Fibroblast of peridontal ligament (primary cell): Measurements from ENCODE around the gene UNC5B.
A peak's percentile ranks its signal among the peaks of the same experiment; 100 is the strongest.

Experiments
- DNase-seq: peaks from one replicate; pipeline ENCODE4 v3.0.0-alpha.2; 2010; ENCODE audit errors: extremely low read depth

Gene UNC5B

DNA sequence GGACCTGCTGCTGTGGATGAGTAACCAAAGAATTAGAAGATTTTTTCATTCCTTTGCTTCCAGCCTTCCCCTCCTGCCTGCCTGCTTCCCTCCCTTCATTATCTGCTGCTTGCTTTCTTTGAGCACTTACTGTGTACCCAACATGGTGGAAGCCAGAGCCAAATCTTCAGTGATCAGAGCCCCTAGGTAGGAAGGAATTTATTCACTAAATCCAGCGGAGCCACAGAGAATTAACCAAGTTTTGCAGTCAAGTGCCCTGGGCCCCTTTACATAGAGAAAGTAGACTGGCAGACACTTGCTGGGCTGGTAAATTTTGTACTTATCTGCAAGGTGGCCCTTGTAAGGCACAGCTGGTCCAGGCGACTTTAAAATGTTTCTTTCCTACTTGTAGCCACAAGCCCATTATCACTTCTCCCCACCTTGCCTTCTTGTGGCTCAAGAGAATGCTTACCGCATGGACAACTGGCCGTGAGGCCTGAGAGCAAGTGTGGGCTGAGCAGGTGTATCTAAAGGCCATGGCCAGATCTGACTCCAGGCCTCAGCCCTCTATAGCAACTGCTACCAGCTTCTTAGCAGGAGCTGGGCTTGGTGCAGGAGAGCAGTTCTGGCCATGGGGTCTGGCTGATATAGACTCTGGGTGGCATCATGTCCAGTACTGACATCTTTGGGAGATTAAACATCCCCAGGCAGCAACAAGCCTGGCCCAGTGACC lies 11.1 kb downstream of the UNC5B start:
- DNase-seq = no peak

DNA sequence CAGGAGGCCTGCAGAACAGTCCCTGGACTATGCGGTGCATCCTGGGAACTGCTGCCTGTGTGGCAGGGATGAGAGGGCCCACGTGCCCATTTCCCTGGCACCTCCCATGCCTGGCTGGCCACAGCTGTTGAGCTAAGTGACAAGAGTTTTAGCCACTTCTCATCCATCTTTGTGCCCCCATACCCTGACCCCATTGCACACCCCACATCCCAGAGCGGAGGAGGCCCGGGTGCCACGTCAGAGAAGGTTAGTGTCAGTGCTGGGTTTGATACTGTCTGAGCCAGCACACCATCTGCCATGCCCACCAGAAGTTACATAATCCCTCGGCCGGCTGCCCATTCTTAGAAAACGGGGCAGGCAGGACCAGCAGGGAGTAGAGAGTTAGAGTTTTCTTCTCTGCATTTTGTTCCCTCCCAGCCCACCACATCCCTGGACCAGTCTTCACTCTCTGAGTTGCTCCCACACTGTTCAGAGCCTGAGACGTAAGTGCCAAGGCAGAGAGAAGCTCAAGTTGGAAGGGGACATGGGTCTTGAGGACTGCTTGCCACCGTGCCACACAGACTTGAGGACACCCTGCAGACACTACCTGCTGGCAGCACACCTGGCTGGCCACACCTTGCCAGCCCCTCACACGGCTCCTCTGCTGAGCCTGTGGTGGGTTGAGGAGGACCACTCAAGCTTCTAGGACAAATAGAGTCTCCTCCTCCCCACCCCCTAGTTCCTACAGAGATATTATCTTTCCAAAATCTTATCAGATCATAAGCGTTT lies 13.1 kb downstream of the UNC5B start:
- DNase-seq = no peak

DNA sequence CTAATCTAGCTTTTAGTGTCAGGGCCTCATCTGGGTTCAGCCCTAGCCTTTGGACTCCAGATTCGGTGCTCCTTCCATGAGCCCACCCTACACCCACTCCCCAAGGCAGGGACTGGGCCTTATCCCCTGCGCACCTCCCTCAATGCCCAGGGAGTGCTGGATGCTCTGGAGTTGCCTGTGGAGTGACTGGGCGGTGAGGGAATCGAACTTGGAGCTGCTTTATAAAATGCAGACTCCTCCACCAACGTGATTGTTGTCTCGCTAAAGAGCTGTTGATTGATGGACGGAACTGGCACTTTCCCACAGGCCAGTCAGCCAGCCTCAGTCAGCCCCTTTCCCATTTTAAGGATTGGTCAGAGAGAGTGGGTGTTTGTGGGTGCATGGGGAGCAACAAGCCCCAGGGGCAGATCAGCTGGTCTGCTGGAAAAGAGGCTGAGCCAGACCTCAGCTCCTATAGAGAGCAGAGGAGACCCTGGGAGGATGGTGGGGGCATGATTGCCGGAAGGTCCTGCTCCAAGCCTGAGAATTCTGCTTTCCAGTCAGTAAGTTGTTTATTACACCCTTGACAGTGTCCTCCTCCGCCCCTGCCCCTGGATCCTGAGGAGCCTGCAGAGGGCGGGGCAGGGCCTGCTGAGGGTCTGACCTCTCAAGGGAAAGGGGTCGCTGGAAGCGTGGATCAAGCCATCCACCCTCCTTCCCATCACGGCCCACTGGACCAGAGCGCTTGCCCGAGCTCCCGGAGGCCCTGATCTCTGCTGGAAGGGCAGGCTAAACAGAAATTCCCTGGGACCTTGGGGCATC lies 16.7 kb downstream of the UNC5B start:
- DNase-seq = no peak

DNA sequence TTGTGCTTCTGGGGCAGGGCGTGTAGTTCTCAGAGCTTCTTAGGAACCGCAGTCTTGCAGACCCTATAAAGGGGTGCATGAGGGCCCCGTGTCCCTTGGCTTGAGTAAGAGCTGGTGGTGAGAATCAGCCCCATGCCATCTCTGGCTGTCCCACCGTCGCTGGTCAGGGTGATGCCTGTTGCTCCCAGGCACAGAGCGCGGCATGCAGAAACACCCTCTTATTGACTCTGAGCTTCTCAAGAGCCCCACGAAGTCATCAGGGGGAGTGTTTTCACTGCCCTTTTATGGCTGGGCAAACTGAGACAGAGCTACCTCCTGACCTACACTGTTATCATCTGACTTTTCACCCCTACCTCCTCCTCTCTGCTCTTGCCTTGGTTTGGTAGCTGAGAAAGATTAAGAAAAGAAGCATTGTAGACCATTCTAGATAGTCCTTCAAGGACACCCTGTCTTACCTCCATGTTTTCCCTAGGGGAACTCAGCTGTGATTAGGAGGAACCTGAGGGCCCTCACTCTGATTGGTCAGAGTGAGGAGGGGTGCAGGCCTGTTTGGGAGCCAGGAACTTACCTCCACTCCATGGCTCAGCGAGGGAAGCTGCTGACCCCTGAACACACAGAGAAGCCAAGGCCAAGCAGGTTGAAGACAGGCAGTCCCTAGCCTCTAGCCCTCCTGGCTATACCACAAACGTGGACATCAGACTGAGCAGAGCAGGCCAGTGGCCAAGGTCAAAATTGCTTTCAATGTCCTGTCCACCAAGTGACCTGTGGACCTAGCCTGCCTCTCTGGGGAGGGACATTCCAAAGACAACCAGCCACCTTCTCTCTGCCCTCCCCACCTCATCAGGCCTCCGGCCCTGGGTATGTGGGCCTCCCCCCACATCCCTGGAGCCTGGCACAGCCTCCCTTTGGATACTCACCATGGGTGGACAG lies 17.6 kb downstream of the UNC5B start:
- DNase-seq = no peak

DNA sequence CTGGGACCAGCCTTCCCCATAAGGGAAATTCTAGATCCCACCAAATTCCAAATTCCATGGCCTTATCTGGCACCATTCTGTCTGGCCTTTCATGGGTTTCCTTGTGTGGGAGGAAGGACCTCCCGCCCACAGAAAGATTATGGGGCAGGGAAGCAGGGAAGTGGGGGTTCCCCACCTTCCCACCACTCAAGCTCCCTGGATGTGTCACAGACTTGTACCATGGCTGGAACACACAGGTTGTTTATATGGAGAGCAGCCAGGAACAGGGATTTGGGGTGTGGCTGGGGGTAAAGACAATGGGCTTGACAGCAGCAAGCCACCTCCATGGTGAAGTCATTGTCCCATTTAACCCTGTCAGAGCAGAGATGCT lies 18.3 kb downstream of the UNC5B start:
- no peak for DNase-seq

DNA sequence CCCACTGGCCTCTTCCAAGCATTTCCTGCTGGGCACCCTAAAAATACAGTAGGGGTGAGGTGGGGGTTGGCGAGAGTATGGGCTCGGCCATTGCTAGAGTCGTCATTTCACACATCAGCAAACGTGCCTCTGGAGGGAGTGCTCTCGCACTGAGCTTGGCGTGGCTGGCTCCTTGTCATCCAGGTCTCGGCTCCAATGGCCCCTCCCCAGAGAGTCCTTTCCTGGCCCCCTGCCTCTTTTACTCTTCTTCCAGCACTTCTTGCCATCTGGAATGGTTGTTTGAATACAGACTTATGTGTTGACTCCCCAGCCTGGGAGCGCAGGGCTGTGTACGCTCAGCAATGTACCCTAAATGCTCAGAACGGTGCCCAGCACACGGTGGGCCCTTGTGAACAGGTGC lies 18.8 kb downstream of the UNC5B start:
- no peak for DNase-seq

DNA sequence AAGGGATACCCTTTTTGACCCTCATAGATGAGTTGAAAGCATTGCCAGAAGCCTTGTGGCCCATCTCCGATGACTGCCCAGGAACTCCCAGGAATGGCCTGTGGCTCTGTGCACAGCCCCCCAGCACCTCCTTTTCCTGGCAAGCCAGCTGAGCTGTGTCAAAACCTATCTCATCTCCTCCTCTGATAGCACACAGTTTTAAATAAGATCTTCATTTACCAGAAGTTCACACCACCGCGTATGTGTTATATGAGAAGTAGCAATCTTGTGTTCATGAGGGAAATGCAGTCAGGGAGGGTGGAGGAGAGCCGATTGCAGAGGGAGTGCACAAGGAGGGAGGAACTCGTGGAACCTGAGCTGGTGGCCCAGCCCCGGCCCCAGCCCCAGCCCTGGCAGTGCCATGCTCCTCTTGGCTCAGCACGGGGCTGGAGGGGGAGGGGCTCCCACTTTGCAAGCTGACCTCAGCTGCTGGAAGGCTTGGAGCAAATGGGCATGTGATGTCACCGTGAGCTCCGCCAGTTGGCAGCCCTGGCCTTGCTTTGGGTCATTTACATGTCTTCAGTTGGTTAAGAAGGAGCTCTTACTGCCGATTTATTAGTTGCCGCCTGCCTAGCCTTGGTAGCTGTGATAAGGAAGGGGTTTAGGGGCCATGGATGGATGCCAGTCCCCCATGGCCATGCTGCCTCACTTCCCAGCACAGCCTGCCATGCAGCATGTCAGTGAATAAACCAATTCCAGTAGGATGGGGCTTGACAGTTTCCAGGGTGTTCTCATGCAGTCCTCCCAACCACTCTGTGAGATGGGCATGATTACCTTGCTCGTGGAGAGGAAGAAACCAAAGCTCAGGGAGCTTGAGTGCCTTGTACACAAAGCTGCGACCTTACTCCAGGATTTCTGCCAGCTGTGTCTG lies 20.0 kb downstream of the UNC5B start:
- DNase-seq = peak; percentile 61

DNA sequence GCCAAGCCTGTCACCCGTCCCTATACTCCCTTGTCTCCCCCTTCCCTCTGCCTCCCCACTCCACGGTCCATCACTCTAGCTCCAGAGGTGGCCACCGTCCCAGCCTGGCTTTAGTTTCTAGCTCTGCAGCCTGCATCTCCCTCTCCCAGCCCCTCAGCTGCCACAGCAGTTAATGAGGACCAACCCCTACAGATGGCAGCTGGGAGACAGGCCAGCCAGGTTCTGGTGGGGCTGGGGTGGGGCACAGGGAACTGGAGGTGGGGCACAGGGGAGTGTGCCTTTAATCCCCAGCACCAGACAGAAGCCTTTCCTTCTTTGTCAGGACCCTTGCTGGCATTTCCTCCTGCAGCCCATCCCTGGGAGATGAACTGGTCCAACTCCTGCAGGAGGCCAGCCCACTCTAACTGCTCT lies 21.1 kb downstream of the UNC5B start:
- DNase-seq = no peak

DNA sequence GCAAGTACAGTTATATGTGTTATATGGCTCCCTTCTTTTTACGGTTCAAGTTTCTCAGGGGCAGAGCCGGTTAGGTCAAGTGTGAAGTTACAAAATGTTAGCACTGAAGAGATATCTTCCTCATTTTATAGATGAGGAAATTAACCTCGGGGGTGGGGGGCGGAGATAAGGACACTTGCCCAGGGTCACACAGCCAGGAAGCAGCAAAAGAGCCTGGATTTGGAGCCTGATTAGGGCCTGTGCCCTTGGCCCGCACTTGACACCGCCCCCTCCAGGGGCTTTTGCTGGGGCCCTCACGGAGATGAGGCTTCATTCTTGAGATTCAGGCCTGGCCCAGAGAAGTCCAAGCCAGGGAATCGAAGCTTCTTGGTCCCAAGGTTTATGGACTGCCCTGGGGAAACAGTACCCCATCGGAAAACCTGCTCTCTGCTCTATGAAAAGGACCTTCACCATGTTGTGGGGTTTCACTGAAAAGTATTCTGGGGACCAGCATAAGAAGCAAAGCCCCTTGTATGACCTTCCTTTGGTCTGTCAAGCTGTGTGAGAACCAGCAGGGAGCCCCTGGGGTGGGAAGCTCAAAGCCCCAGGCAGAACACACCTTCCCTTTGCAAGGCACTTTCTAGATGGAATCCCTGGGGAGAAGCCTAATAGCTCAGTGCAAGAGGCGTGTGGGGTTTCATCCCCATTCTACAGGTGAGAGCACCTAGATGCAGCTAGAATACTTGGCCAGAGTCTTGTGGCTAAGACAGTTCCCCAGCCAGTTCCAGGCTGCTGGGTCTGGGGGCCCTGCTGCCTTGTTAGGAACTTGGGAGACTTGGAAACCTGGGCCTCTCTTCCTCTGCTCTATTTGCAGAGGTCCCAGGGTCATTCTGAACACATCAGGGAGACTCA lies 21.9 kb downstream of the UNC5B start:
- DNase-seq = no peak

DNA sequence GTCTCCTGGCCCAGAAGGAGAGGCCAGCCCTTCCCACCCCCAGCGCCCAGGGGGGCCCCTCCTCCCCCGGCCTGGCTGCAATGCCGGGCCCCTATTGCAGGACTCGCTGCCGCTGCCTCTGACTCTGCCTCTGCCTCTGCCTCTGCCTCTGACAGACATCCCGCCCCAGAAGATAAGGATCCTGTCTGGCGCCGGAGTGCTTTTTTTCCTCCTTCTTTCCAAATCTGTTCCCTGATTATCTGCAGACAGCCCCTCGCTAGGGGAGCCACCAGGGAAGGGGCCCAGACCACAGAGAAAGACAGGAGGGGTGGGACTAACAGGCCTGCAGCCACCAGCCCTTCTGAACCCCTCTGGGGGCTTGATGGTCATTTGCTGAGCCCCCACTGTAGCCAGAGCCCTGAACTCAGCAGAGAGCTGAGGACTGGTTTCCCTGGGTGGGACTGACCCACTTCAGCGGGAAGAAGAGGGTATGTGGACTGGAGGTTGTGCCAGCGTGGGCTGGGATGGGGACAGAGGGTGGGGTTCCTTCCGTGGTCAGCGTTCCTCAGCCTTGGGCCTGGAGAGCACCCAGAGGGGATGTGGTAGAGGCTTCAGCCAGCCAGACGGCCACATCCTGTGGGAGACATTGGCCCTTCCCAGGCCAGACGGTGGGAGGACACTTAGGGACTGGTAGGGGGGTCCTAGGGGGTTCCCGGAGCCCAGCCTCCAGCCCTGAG lies 22.8 kb downstream of the UNC5B start:
- no peak for DNase-seq

DNA sequence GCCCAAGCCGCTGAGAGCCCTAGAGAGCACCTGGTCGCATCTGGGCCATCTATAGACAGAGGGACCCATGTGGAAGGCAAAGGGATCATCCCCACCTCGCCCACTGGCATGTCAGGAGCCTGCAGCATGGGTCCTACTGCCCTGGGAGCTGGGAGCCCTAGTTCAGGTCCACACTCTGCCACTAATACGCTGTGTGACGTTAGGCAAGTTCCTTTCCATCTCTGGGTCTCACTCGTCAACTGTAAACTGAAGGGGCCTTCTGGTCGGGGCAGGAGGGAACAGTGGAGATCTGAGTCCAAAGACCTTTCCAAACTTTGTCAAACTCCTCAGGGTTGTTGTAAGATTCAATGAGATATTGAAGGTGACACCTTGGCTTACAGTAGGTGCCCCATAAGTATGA lies 23.4 kb downstream of the UNC5B start:
- no peak for DNase-seq

DNA sequence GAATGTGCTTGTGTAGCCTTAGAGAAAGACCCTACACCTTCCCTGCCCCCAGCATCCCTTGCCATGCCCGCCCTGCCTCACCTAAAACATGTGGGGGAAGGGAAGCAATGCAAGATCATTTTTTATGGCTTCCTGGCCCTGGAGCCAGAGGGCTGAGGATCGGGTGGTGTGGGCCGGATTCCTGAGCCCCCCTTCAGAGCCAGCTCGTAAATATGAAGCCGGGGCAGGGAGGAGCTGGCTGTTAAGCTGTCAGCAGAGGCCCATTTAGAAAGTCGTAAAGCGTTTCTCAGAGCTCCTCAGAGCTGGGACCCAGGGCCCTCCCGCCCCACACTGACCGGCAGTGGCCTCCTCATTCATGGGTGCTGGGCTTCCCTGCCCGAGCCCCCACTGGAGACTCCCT lies 23.9 kb downstream of the UNC5B start:
- DNase-seq = no peak

DNA sequence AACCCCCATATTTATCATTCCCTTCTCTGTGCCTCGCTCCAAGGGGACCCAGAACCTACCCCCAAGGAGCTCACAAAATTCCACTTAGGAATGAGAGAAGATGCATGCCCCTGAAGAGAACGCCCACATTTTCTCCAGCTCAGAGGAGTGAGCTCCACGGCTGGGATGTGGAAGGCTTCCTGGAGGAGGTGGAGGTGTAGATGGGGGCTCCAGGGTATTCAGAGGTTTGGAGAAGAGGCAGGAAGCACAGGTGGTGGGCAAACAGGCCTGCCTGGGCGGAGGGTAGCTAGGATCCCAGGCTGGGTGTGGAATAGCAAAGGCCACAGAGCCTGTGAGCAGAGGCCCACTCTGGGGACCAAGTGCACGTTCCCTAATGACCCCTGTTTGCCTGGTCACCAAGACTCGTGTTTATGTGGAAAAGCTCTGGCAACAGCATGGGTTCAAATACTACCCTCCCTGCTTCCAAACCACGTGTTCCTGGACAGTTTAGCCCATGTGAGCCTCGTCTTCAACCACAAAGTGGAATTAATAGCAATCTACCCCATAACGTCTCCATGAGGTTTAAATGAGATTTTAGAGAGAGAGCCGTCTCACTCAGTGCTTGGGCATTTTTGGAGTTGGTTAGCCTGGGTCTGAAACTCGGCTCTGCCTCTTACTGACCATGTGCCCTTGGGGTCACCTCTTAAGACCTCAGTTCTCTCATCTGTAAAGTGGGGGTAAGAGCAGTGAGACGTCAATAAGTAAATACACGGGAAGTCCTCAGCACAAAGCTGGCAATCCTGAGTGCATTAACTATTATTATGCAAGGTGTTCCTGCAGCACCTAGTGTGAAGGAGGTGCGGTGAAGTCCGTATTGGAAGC lies 24.7 kb downstream of the UNC5B start:
- DNase-seq = no peak

DNA sequence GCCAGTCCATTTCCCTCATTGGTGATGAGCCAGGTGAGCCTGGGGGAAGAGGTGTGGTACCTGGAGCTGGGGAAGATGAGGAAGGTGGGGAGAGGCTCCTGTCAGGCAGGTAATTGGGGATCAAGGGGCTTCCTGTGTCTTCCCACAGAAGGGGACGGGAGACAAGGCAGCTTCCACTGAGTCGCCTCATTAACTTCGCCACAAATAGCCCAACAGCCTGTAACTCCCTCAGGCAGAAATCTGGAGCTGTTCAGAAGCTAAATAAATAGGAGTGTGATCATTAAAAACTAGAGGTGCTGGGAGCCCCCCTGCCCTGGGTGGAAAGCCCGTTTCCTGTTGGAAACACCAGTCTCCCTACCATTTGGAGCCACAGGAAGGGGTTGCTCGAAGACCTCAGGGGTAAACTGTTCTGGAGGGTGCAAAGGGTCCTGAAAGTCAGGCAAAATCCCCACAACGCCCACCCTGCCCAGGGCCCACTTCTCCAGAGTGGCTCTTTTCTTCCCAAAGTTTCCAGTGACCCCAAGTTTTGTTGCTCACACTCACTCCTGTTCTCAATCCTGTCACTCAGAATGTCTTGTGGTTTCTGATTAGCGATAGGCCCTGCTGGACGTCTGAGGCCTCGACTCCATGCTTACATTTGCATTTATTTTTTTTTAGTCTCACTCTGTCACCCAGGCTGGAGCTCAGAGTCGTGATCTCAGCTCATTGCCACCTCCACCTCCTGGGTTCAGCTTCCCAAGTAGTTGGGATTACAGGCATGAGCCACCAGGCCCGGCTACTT lies 25.7 kb downstream of the UNC5B start:
- no peak for DNase-seq

DNA sequence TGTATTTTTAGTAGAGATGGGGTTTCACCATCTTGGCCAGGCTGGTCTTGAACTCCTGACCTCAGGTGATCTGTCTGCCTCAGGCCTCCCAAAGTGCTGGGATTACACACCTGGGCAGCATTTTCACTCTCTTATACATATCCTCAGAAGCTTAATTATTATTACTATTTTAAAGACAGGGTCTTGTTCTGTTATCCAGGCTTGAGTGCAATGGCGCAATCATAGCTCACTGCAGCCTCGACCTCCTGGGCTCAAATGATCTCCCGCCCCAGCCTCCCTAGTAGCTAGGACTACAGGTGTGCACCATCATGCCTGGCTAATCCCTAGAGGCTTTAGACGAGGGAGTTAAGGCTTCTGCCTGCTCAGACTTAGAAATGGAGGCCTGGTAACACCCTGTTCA lies 26.3 kb downstream of the UNC5B start:
- DNase-seq = no peak

DNA sequence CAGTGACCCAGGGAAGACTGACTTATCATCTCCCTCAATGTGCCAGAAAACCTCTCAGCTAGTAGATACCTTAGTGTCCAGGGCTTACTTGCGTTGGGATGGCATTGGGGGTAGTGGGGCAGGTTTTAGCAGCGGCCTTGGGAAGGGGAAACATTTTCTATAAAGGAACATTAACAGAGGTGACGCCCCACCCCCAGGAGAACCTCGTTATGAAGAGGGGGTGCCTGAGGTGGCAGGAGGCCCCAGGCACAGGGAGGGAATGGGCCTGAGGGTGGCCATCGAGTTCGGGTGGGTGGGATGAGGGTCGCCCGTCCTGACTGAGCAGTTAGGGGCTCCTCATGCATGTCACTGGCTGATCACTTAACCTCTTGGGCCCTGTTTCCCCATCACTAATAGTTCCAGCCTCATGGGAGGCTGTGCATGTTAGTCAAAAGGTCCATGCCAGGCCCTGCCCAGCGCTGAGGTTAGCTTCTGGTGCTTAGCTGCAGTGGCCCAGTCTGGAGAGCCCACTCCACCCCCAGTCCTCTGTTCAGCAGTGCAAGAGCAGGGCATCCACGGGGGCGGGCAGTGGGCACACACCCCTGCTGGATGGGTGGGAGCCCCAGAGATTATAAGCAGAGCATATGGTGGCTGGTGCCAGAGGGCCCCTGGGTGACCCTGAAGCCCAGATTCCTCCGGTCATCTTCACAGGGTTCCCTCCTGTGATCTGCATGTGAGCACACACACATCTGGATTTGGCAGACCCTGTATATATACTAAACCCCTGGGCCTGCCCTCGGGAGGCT lies 27.0 kb downstream of the UNC5B start:
- no peak for DNase-seq
